ENCODE data around the gene CD47. TPM values are rescaled to one million over a fixed set of nuclear protein-coding genes. Genes with fewer than 3 reads are reported as not detected.
A peak's percentile ranks its signal among the peaks of the same experiment; 100 is the strongest.

CD47 gene
- total and polyA plus RNA-seq, 12 donors = 24.2 to 108 (median 70.0) TPM

- no peaks in the 10 kb centered on the region for H3K36me3 ChIP-seq (replicated peaks in 1 of 2)
- no peak for DNase-seq
- H3K4me3 ChIP-seq = no peak overlapping the region
- H3K27ac ChIP-seq = no peak overlapping the region
- TF ChIP-seq CTCF (IDR thresholded peaks at IDR 0.05) (no peak), POLR2A (IDR thresholded peaks at IDR 0.05) (no peak)
- intact Hi-C loops (cut with DNase I) = no loop called here
- no peaks in the 10 kb centered on the region for H3K27me3 ChIP-seq
- H3K4me1 ChIP-seq (replicated peaks in 1 of 2) = peaks cover 8 to 24% of the 10 kb centered on the region in 2 donors
- no peaks in the 10 kb centered on the region for H3K9me3 ChIP-seq (replicated peaks in 1 of 3)
These were observed 2.2 kb upstream of the CD47 start for GRCh38 chr3:108093021-108093420.

- Histone ChIP-seq H3K27me3 (no peaks in the 10 kb centered on the region), H3K36me3 (replicated peaks in 1 of 2) (no peaks in the 10 kb centered on the region), H3K9me3 (replicated peaks in 1 of 3) (no peaks in the 10 kb centered on the region), H3K27ac (no peak overlapping the region), H3K4me3 (no peak overlapping the region), H3K4me1 (replicated peaks in 1 of 2) (peaks cover 8 to 28% of the 10 kb centered on the region in 2 donors)
- TF ChIP-seq POLR2A (IDR thresholded peaks at IDR 0.05) (no peak), CTCF (IDR thresholded peaks at IDR 0.05) (no peak)
- DNase-seq = no peak
- intact Hi-C loops (cut with DNase I) = no loop called here
- 87 to 96% (median 90%) methylated on average over 3 of the region's 3 CpGs for WGBS, 4 donors
These were observed 1.7 kb upstream of the CD47 start for GRCh38 chr3:108092501-108092900.

GRCh38 chr3:108091498-108092250 is 843 bp upstream of the CD47 start:
- DNase-seq = peak in 4 of 7 donors; percentile 6 to 51 (median 23)
- Histone ChIP-seq H3K36me3 (replicated peaks in 1 of 2) (no peaks in the 10 kb centered on the region), H3K27ac (peak overlapping the region in 3 of 5 donors; percentile 84 to 92 (median 89)), H3K4me1 (replicated peaks in 1 of 2) (peaks cover 8 to 28% of the 10 kb centered on the region in 2 donors), H3K9me3 (replicated peaks in 1 of 3) (no peaks in the 10 kb centered on the region), H3K27me3 (no peaks in the 10 kb centered on the region), H3K4me3 (peak overlapping the region; percentile 43 to 96 (median 70))
- TF ChIP-seq CTCF (IDR thresholded peaks at IDR 0.05) (no peak), POLR2A (IDR thresholded peaks at IDR 0.05) (no peak)
- intact Hi-C loops (cut with DNase I) = no loop called here
- WGBS, 4 donors = 23 to 44% (median 26%) methylated on average over 24 to 41 of the region's 41 CpGs

GRCh38 chr3:108090049-108090700 is 656 bp downstream of the CD47 start:
- intact Hi-C loops (cut with DNase I) = no loop called here
- H3K9me3 ChIP-seq (replicated peaks in 1 of 3) = no peaks in the 10 kb centered on the region
- no peaks in the 10 kb centered on the region for H3K36me3 ChIP-seq (replicated peaks in 1 of 2)
- peak in 6 of 7 donors; percentile 23 to 61 (median 38) for DNase-seq
- peaks cover 8 to 28% of the 10 kb centered on the region in 2 donors for H3K4me1 ChIP-seq (replicated peaks in 1 of 2)
- peak overlapping the region; percentile 43 to 96 (median 70) for H3K4me3 ChIP-seq
- no peaks in the 10 kb centered on the region for H3K27me3 ChIP-seq
- 0 to 1% (median 0%) methylated on average over 18 to 29 of the region's 29 CpGs for WGBS, 4 donors
- TF ChIP-seq POLR2A (IDR thresholded peaks at IDR 0.05) (no peak), CTCF (IDR thresholded peaks at IDR 0.05) (no peak)
- peak overlapping the region; percentile 30 to 92 (median 84) for H3K27ac ChIP-seq
